Panc1 (cell line): ENCODE data around the gene TOR2A. TPM values are rescaled to one million over a fixed set of nuclear protein-coding genes. Genes with fewer than 3 reads are reported as not detected.

Experiments used
- ATAC-seq: fragments of 200-7000 bp; cut with Tn5 transposase; 2 replicates; pipeline ENCODE4 v1.9.1; 2020; ENCODE audit warnings: mild to moderate bottlenecking, moderate library complexity
- BruUV-seq: library from RNA; stranded (reverse); fragments of 400-500 nt; replicated peaks from 2 replicates; lab custom pipeline; 2021; lab: Mats Ljungman, UMichigan
- CTCF ChIA-PET: fragments of 300-600 bp; sonication (Branson Sonifier 250); formaldehyde crosslinking; loops from one replicate; lab custom pipeline; 2022; ENCODE audit warnings: antibody characterized with exemption; lab: Charles Lee
- POLR2A ChIA-PET: fragments of 300-600 bp; sonication (Branson Sonifier 250); formaldehyde crosslinking; loops from one replicate; lab custom pipeline; 2022; ENCODE audit warnings: antibody characterized with exemption; lab: Charles Lee
- DNase-seq: peaks from one replicate; pipeline ENCODE4 v3.0.0-alpha.2; 2010; ENCODE audit warnings: low read depth, low spot score
- H3K27ac ChIP-seq: 2 replicates; pipeline ENCODE4 v1.5.1; 2011; ENCODE audit warnings: mild to moderate bottlenecking, low read length, inconsistent platforms
- H3K27me3 ChIP-seq: fragments of 200-500 bp; sonication (Bioruptor generic); 2 replicates; pipeline ENCODE4 v1.6.0; 2014; ENCODE audit warnings: low read length, inconsistent platforms; ENCODE audit not compliant: control insufficient read depth, insufficient read depth
- H3K36me3 ChIP-seq: fragments of 200-500 bp; sonication (Bioruptor generic); 2 replicates; pipeline ENCODE4 v1.5.1; 2014; ENCODE audit warnings: inconsistent platforms, mild to moderate bottlenecking, low read length, moderate library complexity; ENCODE audit not compliant: control insufficient read depth, insufficient read depth
- H3K4me1 ChIP-seq: 2 replicates; pipeline ENCODE4 v1.5.1; 2011; ENCODE audit warnings: inconsistent platforms, mild to moderate bottlenecking, low read length, moderate library complexity; ENCODE audit not compliant: control insufficient read depth, insufficient read depth
- H3K4me3 ChIP-seq, 2 experiments: 2 replicates each; pipeline ENCODE4 v1.5.1; 2011 to 2012; ENCODE audit warnings: low read depth in 2 of 2, low read length in 2 of 2, mild to moderate bottlenecking in 2 of 2, inconsistent platforms in 1 of 2, moderate library complexity in 1 of 2
- H3K9me3 ChIP-seq: fragments of 200-500 bp; sonication (Bioruptor generic); 2 replicates; pipeline ENCODE4 v1.5.1; 2014; ENCODE audit warnings: low read depth, mild to moderate bottlenecking, inconsistent platforms, low read length, moderate library complexity; ENCODE audit not compliant: control insufficient read depth, insufficient read depth
- CTCF ChIP-seq: fragments of 450-650 bp; IDR thresholded peaks from 2 replicates; pipeline ENCODE4 v1.5.1; 2017; ENCODE audit warnings: mild to moderate bottlenecking
- POLR2AphosphoS5 ChIP-seq: IDR thresholded peaks from 2 replicates; pipeline ENCODE4 v1.6.1; 2012; ENCODE audit warnings: mild to moderate bottlenecking, low read depth, low read length, moderate library complexity
- REST ChIP-seq, 2 experiments: IDR thresholded peaks; 2 replicates each; pipeline ENCODE4 v1.6.1; 2011 to 2012; ENCODE audit warnings: low read depth in 2 of 2, control low read depth in 1 of 2, low read length in 1 of 2, mild to moderate bottlenecking in 1 of 2, moderate library complexity in 1 of 2; ENCODE audit not compliant: insufficient read depth in 1 of 2
- SIN3A ChIP-seq: IDR thresholded peaks from 2 replicates; pipeline ENCODE4 v1.6.1; 2012; ENCODE audit warnings: low read depth, mild to moderate bottlenecking, low read length, moderate library complexity, borderline replicate concordance; ENCODE audit not compliant: insufficient read depth
- TCF7L2 ChIP-seq: IDR thresholded peaks from 2 replicates; pipeline ENCODE4 v1.6.1; 2011; ENCODE audit warnings: mild to moderate bottlenecking, low read depth, low read length, inconsistent platforms
- in situ Hi-C: cut with HindIII; loops from 2 replicates; pipeline ENCODE4 v1.10.0; 2016; ENCODE audit warnings: low sequenced_read_pairs, low pct_unique_long_range_greater_than_20kb
- intact Hi-C: fragments of 100-400 bp; cut with micrococcal nuclease; formaldehyde crosslinking; loops from one replicate; pipeline ENCODE4 v1.10.0; 2022; ENCODE audit not compliant: unreplicated experiment
- total RNA-seq: library from RNA; stranded (reverse); gene quantifications from one replicate; pipeline ENCODE4 v1.2.1, GENCODE V29; 2021; ENCODE audit not compliant: unreplicated experiment

Gene TOR2A
- total RNA-seq, 1 experiment from 2014 or later = 8.2 TPM

- ATAC-seq (peak; percentile 59; the same call in 1 of the 2 replicates), DNase-seq (no peak)
- ChIA-PET CTCF (interaction anchor here (0.6 kb wide), 1 partner anchor 1669 kb away, joined by 7 read pairs; no protein-coding TSS in a partner anchor), POLR2A (no interaction called here)
- TF ChIP-seq TCF7L2 = no peak
- no peak for TF ChIP-seq REST (IDR thresholded peaks at IDR 0.05; ENCODE audit: insufficient read depth in 1 of 2, low read depth in 2 of 2, low read length in 1 of 2)
- TF ChIP-seq SIN3A = no peak
- no peak; the same call in 1 of the 2 replicates for TF ChIP-seq CTCF
- no peak for TF ChIP-seq POLR2AphosphoS5
- Histone ChIP-seq H3K27me3 (no peaks in the 10 kb centered on the region), H3K9me3 (no peaks in the 10 kb centered on the region), H3K4me3 (no peak overlapping the region), H3K4me1 (peaks cover 8% of the 10 kb centered on the region), H3K27ac (no peak overlapping the region), H3K36me3 (no peaks in the 10 kb centered on the region)
- BruUV-seq = no TSS peak
- intact Hi-C loops = no loop called here
- in situ Hi-C loops = no loop called here
Observed at GRCh38 chr9:127707766-127708165, 27.3 kb downstream of the TOR2A start.

GRCh38 chr9:127706836-127707241, 28.3 kb downstream of the TOR2A start, which contains the start of gene CFAP157:
CFAP157 (plus strand) TSS chr9:127706988; CDS start chr9:127707032, 44 bp downstream.
- peaks cover 6% of the 10 kb centered on the region for H3K4me1 ChIP-seq
- DNase-seq (no peak), ATAC-seq (peak; percentile 44; the same call in 1 of the 2 replicates)
- H3K9me3 ChIP-seq = no peaks in the 10 kb centered on the region
- no peaks in the 10 kb centered on the region for H3K36me3 ChIP-seq
- POLR2A ChIA-PET = interaction anchor here (0.6 kb wide), 1 partner anchor 175 kb away, joined by 3 read pairs; no protein-coding TSS in a partner anchor
- in situ Hi-C loops = no loop called here
- no peak within 1 kb of the TSS for H3K4me3 ChIP-seq
- H3K27ac ChIP-seq = no peak within 1 kb of the TSS
- intact Hi-C loops = no loop called here
- H3K27me3 ChIP-seq = no peaks in the 10 kb centered on the region
- TF ChIP-seq REST (IDR thresholded peaks at IDR 0.05; ENCODE audit: insufficient read depth in 1 of 2, low read depth in 2 of 2, low read length in 1 of 2) (no peak), CTCF (no peak), TCF7L2 (no peak), POLR2AphosphoS5 (no peak), SIN3A (no peak)
- no TSS peak for BruUV-seq
- CTCF ChIA-PET = no interaction called here
